H1 (cell line): Measurements from ENCODE around the gene MBLAC1.
"Not testable (repeated sequence)": the region's sequence is repeated elsewhere in the genome, so short reads cannot be mapped to it uniquely, and the experiment has no call there.

Source experiments
- BACH1 ChIP-seq: IDR thresholded peaks from 2 replicates; pipeline ENCODE4 v1.6.1; 2012; ENCODE audit warnings: low read length, improper control_type of control experiment
- EGR1 ChIP-seq: IDR thresholded peaks from 2 replicates; pipeline ENCODE4 v1.6.1; 2011; ENCODE audit warnings: low read depth, low read length, borderline replicate concordance
- EP300 ChIP-seq, 2 experiments: IDR thresholded peaks; 1 replicate in 1 of 2; 2 replicates in 1 of 2; pipeline ENCODE4 v1.6.1; 2011 to 2012; ENCODE audit warnings: low read depth in 2 of 2, low read length in 2 of 2, mild to moderate bottlenecking in 2 of 2, borderline replicate concordance in 1 of 2, inconsistent platforms in 1 of 2, moderate library complexity in 1 of 2
- EZH2 ChIP-seq: fragments of 200-600 bp; sonication (generic); IDR thresholded peaks from 2 replicates; pipeline ENCODE4 v1.7.1; 2012; ENCODE audit warnings: low read depth, mild to moderate bottlenecking, moderate library complexity, low read length, inconsistent platforms; ENCODE audit not compliant: severe bottlenecking
- GABPA ChIP-seq: IDR thresholded peaks from 2 replicates; pipeline ENCODE4 v1.6.1; 2011; ENCODE audit warnings: mild to moderate bottlenecking, low read length, moderate library complexity, borderline replicate concordance; ENCODE audit not compliant: insufficient read depth
- KDM1A ChIP-seq: fragments of 200-600, 300-600 bp; sonication (generic); IDR thresholded peaks from 2 replicates; pipeline ENCODE4 v1.7.1; 2016; ENCODE audit warnings: mild to moderate bottlenecking, low read length, borderline replicate concordance
- MAFK ChIP-seq: IDR thresholded peaks from 2 replicates; pipeline ENCODE4 v1.6.1; 2012; ENCODE audit warnings: low read depth, mild to moderate bottlenecking, improper control_type of control experiment, low read length
- NRF1 ChIP-seq: IDR thresholded peaks from 2 replicates; pipeline ENCODE4 v1.6.1; 2011; ENCODE audit warnings: mild to moderate bottlenecking, low read depth, low read length, improper control_type of control experiment
- POLR2A ChIP-seq, 2 experiments: IDR thresholded peaks; 1 replicate in 1 of 2; 2 replicates in 1 of 2; pipeline ENCODE4 v1.6.1; 2011; ENCODE audit warnings: low read depth in 2 of 2, low read length in 2 of 2, mild to moderate bottlenecking in 2 of 2; ENCODE audit errors: control extremely low read depth in 1 of 2
- POLR2AphosphoS5 ChIP-seq: IDR thresholded peaks from 2 replicates; pipeline ENCODE4 v1.6.1; 2011; ENCODE audit warnings: low read depth, low read length
- TAF1 ChIP-seq: IDR thresholded peaks from 2 replicates; pipeline ENCODE4 v1.6.1; 2011; ENCODE audit warnings: mild to moderate bottlenecking, low read depth, low read length
- TEAD4 ChIP-seq: IDR thresholded peaks from 2 replicates; pipeline ENCODE4 v1.6.1; 2012; ENCODE audit warnings: low read depth, low read length, inconsistent platforms, mixed read lengths
- YY1 ChIP-seq: IDR thresholded peaks from 2 replicates; pipeline ENCODE4 v1.6.1; 2011; ENCODE audit warnings: low read depth, mild to moderate bottlenecking, low read length
- TF ChIP-seq, protein P1 (sequence below), 3 experiments: IDR thresholded peaks; 1 replicate in 2 of 3; 2 replicates in 1 of 3; pipeline versions ENCODE4 v1.5.1 to v1.6.1; 2011; ENCODE audit warnings: low read length in 3 of 3, mild to moderate bottlenecking in 3 of 3, inconsistent platforms in 2 of 3, low read depth in 1 of 3, moderate library complexity in 1 of 3; ENCODE audit not compliant: insufficient read depth in 1 of 3; ENCODE audit errors: control extremely low read depth in 1 of 3

DNA sequence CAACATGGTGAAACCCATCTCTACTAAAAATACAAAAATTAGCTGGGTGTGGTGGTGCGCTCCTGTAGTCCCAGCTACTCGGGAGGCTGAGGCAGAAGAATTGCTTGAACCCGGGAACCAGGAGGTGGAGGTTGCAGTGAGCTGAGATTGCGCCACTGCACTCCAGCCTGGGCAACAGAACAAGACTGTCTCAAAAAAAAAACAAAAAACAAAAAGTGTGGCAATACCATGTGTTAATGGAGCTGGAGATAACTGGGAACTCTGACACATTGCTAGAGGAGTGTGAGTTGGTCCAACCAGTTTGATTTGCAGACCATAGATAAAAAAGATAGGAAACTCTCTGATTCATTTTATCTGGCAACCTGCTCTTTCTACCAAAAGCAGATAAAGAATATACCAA is 19.6 kb downstream of the MBLAC1 start:
- TF ChIP-seq POLR2A (IDR thresholded peaks at IDR 0.05; ENCODE audit: control extremely low read depth in 1 of 2, low read depth in 2 of 2, low read length in 2 of 2); EP300 (IDR thresholded peaks at IDR 0.05; ENCODE audit: borderline replicate concordance in 1 of 2, low read depth in 2 of 2, low read length in 2 of 2); EGR1; BACH1; POLR2AphosphoS5; GABPA; MAFK; EZH2; TEAD4; NRF1; YY1; KDM1A; TAF1: not testable (repeated sequence)
- TF ChIP-seq, protein P1, sequence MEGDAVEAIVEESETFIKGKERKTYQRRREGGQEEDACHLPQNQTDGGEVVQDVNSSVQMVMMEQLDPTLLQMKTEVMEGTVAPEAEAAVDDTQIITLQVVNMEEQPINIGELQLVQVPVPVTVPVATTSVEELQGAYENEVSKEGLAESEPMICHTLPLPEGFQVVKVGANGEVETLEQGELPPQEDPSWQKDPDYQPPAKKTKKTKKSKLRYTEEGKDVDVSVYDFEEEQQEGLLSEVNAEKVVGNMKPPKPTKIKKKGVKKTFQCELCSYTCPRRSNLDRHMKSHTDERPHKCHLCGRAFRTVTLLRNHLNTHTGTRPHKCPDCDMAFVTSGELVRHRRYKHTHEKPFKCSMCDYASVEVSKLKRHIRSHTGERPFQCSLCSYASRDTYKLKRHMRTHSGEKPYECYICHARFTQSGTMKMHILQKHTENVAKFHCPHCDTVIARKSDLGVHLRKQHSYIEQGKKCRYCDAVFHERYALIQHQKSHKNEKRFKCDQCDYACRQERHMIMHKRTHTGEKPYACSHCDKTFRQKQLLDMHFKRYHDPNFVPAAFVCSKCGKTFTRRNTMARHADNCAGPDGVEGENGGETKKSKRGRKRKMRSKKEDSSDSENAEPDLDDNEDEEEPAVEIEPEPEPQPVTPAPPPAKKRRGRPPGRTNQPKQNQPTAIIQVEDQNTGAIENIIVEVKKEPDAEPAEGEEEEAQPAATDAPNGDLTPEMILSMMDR (IDR thresholded peaks at IDR 0.05; ENCODE audit: control extremely low read depth in 1 of 3, insufficient read depth in 1 of 3, low read depth in 1 of 3, low read length in 3 of 3): not testable (repeated sequence)
